GM21786 (cell line): ENCODE results near the gene PSMB4.
"Not testable (repeated sequence)": the region's sequence is repeated elsewhere in the genome, so short reads cannot be mapped to it uniquely, and the experiment has no call there.

Source experiments
- ATAC-seq: cut with Tn5 transposase; IDR thresholded peaks from one replicate; pipeline ENCODE4 v1.9.1; 2021; ENCODE audit not compliant: unreplicated experiment

The PSMB4 gene

DNA sequence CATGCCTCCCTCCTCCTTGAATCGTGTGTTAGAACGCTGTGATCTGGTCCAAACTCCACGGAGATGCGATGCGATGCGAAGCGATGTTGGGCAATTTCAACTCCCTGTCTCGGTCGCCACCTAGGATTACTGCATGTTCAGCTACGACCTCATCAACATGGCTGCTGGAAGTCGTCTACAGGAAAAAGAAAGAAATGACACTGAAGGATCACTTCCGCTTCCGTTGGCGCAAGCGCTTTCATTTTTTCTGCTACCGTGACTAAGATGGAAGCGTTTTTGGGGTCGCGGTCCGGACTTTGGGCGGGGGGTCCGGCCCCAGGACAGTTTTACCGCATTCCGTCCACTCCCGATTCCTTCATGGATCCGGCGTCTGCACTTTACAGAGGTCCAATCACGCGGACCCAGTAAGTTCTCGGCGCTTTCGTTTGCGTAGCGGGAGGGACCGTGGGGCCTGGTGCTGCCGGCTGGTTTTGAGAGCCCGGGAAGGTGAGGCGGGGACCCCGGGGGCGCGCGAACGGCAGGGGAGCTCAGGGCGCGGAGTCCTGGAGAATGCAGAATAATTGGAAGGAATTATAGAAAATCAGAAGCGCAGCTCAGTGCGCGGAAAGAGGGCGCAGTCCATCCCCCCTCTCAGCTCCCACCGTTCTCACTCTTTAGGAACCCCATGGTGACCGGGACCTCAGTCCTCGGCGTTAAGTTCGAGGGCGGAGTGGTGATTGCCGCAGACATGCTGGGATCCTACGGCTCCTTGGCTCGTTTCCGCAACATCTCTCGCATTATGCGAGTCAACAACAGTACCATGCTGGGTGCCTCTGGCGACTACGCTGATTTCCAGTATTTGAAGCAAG is at the start of gene PSMB4:
Gene PSMB4 (plus strand): TSS at position 250 of the 848 bp plus-strand sequence. CDS start 15 bp downstream, at position 265.
- peak; percentile 87 for ATAC-seq

DNA sequence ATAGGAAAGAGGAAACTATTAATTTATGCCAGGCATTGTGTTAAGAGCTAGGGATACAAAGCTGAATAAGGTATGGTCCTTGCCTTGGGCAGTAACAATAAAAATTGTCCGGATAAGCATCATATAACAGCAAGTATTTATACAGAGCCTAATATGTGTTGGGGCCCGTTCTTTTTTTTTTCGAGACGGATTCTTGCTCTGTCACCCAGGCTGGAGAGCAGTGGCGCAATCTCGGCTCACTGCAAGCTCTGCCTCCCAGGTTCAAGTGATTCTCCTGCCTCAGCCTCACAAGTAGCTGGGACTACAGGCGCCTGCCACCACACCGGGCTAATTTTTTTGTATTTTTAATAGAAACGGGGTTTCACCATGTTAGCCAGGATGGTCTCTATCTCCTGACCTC is 49.0 kb upstream of the PSMB4 start:
- not testable (repeated sequence) for ATAC-seq

- ATAC-seq, result no peak
Observed at GRCh38 chr1:151352021-151352718, 47.2 kb upstream of the PSMB4 start.

GRCh38 chr1:151356696-151357095 is 42.7 kb upstream of the PSMB4 start:
- ATAC-seq, result no peak

- no peak for ATAC-seq
Observed at GRCh38 chr1:151361883-151362282, 37.5 kb upstream of the PSMB4 start.

DNA sequence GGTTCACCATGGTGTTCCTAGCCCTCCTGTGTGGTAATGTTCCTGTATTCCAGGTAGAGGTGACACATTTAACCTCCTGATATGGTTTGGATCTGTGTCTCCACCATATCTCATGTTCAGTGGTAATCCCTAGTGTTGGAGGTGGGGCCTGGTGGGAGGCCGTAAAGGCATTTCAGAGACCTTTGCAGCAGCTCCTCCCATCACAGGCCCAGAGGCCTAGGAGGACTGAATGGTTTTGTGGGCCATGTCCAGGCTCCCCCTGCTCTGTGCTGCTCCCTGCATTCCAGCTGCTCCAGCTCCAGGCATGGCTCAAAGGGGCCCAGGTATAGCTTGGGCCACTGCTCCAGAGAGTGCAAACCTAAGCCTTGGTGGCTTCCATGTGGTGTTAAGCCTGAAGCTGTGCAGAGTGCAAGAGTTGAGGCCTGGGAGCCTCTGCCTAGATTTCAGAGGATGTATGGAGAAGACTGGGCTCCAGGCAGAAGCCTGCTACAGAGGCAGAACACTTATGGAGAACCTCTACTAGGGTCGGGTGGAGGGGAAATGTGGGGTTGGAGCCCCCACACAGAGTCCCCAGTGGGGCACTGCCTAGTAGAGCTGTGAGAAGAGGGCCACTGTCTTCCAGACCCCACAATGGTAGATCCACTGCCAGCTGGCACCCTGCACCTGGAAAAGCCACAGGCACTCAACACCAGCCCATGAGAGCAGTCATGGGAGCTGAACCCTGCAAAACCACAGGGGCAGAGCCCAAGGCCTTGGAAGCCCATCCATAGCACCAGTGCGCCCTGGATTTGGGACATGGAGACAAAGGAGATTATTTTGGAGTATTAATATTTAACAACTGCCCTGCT is 36.8 kb upstream of the PSMB4 start:
- ATAC-seq, result no peak

DNA sequence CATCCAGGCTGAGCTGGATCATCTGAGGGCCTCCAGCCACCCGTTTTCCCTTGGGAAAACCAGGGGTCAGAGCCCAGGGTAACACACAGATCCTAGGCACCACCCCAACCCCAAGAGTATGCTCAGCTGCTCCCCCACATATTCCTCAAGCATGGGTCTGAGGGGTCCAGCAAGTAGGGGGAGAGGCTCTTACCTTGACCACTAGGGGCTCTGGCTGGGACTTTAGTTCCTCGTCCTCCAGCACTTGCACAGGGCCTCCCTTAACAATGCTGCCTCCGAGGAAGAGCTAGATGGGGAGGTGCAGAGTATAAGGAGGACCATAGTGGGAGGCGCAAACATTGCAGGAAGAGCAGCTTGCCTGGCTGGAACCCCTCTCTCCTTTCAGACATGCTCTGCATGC is 34.4 kb upstream of the PSMB4 start:
- ATAC-seq, result no peak

GRCh38 chr1:151367658-151368392 is 31.5 kb upstream of the PSMB4 start:
- no peak for ATAC-seq

- ATAC-seq, result no peak
Observed at GRCh38 chr1:151368393-151369301, 30.7 kb upstream of the PSMB4 start.

- ATAC-seq, result no peak
Observed at GRCh38 chr1:151369302-151369610, 30.1 kb upstream of the PSMB4 start.

- no peak for ATAC-seq
Observed at GRCh38 chr1:151369621-151370048, 29.7 kb upstream of the PSMB4 start.

DNA sequence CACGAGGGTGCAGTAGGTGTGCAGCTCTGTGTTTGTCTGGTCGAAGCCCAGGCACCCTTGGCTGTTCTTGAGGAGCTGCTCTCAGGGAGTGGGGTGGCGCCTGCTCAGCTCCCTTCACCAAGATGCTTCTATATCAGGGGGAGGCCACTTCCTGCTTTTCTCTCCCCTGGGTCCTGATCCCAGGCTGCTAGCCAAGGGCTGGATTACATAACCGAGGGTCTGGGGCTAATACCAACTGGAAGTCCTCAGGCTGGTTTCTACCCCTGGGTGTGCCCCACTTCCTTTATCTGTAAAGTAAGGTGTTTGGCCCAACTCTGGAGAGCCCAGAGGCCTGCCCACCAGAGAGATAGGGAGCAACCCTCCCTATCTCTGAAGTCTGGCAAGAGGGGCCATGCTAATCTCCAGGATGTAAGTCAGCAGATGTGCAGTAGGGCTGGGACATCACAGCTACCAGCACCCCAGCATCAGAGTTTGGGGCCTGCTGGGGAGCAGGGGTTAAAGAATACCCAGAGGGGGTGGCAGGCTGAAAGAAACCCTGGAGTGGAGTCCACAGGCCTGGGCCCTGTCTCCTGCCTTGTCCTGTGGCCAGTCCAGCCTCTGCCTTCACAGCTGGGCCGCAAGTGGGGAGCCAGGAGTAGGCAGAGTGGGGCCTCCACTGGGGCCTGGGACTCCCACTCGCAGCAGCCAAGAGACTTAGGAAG is 29.0 kb upstream of the PSMB4 start:
- ATAC-seq, result no peak

DNA sequence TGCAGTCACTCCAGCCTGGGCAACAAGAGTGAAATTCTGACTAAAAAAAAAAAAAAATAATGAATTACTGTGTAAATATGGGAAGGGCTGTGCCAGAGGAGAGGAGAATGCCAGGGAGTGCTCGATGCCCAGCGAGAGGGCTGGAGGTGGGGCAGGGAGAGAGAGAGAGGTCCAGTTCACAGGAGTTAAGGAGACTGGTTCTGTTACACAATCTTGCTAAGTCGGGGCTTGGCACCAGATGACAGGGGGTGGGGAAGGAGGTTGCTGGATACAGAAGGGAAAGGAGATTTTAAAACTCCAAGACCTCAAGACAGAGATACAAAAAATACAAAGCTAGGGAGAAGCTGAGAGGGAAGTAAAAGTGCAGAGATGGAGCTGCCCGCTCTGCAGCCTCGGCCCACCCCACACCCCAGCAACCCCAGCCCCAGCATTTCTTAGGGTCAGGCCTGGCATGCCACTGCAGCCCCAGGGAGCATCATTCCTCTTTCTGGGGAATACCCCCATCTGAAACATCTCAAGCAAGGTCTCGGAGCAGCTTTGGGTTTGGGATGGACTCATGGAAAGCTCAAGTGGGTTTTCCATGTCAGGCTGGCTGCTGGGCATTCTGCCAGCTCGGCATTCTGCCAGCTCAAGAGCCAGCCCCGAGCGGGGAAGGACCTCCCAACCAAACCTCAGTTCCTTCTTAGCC is 27.9 kb upstream of the PSMB4 start:
- ATAC-seq, result no peak

DNA sequence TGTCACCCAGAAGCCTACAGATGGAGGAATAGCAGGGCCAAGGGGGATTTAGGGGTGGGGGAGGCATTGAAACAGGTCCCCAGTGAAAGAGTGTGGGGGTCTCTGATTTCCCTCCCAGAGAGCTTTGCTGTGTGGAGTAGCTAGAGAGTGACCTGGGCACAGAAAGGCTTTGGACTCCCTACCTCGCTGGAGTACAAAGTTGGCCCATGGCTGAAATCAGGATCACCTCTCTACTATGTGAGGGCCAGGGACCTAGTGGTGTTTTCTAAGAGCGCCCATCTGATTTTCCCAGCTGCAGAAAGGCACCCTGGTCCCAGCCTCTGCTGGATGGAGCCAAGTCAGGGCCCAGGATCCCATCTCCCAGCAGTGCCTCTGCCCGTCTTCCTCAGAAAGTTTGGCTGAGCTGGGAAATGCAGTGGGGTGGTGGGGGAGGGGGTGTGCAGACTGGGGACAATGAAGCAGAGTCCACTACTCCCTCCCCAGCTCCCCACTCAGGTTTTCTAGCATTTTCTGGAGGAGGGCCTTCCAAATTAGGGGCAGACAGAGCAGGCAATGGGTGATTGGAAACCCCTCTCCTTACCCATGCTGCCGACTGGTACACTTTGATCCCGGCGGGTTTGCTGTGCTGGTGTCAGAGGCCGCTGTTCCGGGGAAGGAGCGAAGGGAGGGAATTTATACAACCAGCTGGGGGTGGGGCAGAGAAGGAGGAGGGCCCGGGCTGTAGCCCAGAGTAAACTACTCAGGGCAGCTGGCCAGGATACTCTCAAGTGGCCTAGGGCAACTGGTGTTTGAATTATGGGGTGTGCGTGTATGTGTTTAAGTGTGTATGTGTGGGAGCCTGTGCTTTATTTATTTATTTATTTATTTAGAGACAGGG is 27.1 kb upstream of the PSMB4 start, which contains the start of gene SELENBP1:
Gene SELENBP1 (minus strand): TSS at position 648 of the 877 bp plus-strand sequence. CDS start 64 bp downstream, at position 584.
- no peak for ATAC-seq

DNA sequence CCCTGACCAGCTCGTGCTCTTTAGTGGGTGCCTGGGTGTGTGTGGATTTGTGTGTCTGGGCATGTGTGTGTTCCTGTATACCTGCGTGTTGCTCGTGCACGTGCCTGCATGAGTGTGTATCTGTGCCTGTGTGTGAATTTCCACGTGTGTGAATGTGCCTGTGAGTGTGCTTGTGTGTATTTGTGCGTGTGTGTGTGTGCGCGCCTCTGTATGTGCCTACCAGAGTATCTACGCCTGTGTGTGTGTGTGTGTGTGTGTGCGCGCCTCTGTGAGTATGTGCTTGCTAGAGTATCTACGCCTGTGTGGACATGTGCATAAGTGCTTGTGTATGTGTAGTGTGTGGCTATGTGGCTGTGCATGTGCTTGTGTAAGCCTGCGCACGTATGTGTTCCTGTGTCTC is 26.2 kb upstream of the PSMB4 start:
- ATAC-seq, result no peak

DNA sequence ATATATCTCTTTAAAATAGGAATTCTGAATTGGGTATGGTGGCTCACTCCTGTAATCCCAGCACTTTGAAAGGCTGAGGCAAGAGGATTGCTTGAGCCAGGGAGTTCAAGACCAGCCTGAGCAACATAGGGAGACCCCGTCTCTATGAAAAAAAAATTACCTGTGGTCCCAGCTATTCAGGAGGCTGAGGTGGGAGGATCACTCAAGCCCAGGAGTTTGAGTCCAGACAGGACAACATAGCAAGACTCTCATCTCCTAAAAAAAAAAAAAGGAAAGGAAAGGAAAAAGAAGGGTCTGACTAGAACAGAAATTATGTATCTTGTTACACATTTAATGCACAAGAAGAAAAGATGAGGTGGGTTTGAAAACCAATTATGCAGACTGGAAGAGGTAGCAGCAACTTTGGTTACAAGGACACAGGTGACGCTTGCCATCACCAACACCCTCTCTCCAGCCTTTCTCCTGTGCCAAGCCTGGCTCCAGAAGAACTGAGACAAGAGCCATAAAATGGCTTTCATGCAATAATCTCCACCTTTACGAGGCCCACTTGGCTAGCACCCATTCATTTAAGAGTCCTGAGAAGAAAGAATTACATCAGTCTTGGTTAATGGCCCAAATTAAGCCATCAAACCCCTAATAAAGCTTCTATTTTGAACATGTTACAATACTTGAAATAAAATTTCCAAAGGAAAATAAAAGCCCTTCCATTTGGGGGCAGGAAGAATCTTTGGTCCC is 22.1 kb upstream of the PSMB4 start:
- ATAC-seq, result no peak

GRCh38 chr1:151384584-151384983 is 14.8 kb upstream of the PSMB4 start:
- no peak for ATAC-seq
